ENCODE data around the gene MED22. TPM values are rescaled to one million over a fixed set of nuclear protein-coding genes. Genes with fewer than 3 reads are reported as not detected.
A peak's percentile ranks its signal among the peaks of the same experiment; 100 is the strongest.

MED22 gene
- total RNA-seq, 1 experiment from 2014 or later, result 60.1 TPM

- intact Hi-C loops (cut with micrococcal nuclease; ENCODE audit: unreplicated experiment), result loop anchor here (1.0 kb wide), 2 partner anchors 45 to 127 kb away; no protein-coding TSS in a partner anchor
- peaks cover 94% of the 10 kb centered on the region for H3K36me3 Mint-ChIP-seq (ENCODE audit: insufficient read depth, unreplicated experiment)
- DNase-seq, result peak; percentile 58 to 70
Measured at GRCh38 chr9:133359399-133360175, 11.7 kb upstream of the MED22 start.

GRCh38 chr9:133357656-133358055 lies 9.7 kb upstream of the MED22 start:
- H3K27me3 ChIP-seq (replicated peaks; ENCODE audit: control insufficient read depth, insufficient read depth, low read length), result no peaks in the 10 kb centered on the region
- ChIA-PET POLR2A (no interaction called here), CTCF (interaction anchor here (0.9 to 1.8 kb wide), 7 partner anchors 8 to 170 kb away, joined by 3 to 9 read pairs (median 3); partner anchors contain the start of genes MED22 and RPL7A)
- H3K4me3 ChIP-seq (ENCODE audit: low read depth, low read length), result peak overlapping the region; percentile 62
- H3K4me3 Mint-ChIP-seq (ENCODE audit: unreplicated experiment), result peak overlapping the region; percentile 86
- BruUV-seq (replicated peaks), result no TSS peak
- intact Hi-C loops (cut with micrococcal nuclease; ENCODE audit: unreplicated experiment), result loop anchor here (2.0 kb wide), 2 partner anchors 19 to 37 kb away; partner anchors contain the start of genes STKLD1 and SURF4
- H3K4me1 Mint-ChIP-seq (ENCODE audit: low read depth, unreplicated experiment), result peaks cover 20% of the 10 kb centered on the region
- H3K27ac Mint-ChIP-seq (ENCODE audit: unreplicated experiment), result no peak overlapping the region
- no peak for DNase-seq
- H3K9me3 Mint-ChIP-seq (ENCODE audit: unreplicated experiment), result no peaks in the 10 kb centered on the region
- peaks cover 14% of the 10 kb centered on the region for H3K4me1 ChIP-seq
- no peaks in the 10 kb centered on the region for H3K27me3 Mint-ChIP-seq (ENCODE audit: insufficient read depth, unreplicated experiment)
- no peaks in the 10 kb centered on the region for H3K9me3 ChIP-seq
- peaks cover 5% of the 10 kb centered on the region for H3K36me3 ChIP-seq (ENCODE audit: control insufficient read depth, insufficient read depth, low read length)
- peaks cover 93% of the 10 kb centered on the region for H3K36me3 Mint-ChIP-seq (ENCODE audit: insufficient read depth, unreplicated experiment)
- TF ChIP-seq CTCF (IDR thresholded peaks at IDR 0.05; ENCODE audit: insufficient read depth in 1 of 2, low read depth in 1 of 2, low read length in 1 of 2, severe bottlenecking in 1 of 2, unreplicated experiment in 1 of 2), result no peak

More at GRCh38 chr9:133359399-133360175, 11.7 kb upstream of the MED22 start:
- no peaks in the 10 kb centered on the region for H3K27me3 ChIP-seq (replicated peaks; ENCODE audit: control insufficient read depth, insufficient read depth, low read length)
- CTCF ChIA-PET, result interaction anchor here (0.6 kb wide), 1 partner anchor 119 kb away, joined by 4 read pairs; the partner anchor contains the start of gene SLC2A6
- peak; percentile 32 to 57 for TF ChIP-seq CTCF (IDR thresholded peaks at IDR 0.05; ENCODE audit: insufficient read depth in 1 of 2, low read depth in 1 of 2, low read length in 1 of 2, severe bottlenecking in 1 of 2, unreplicated experiment in 1 of 2)
- peaks cover 14% of the 10 kb centered on the region for H3K4me1 ChIP-seq
- H3K27me3 Mint-ChIP-seq (ENCODE audit: insufficient read depth, unreplicated experiment), result no peaks in the 10 kb centered on the region
- no peak overlapping the region for H3K4me3 Mint-ChIP-seq (ENCODE audit: unreplicated experiment)
- BruUV-seq (replicated peaks), result no TSS peak
- H3K4me3 ChIP-seq (ENCODE audit: low read depth, low read length), result no peak overlapping the region
- H3K9me3 ChIP-seq, result no peaks in the 10 kb centered on the region
- H3K4me1 Mint-ChIP-seq (ENCODE audit: low read depth, unreplicated experiment), result peaks cover 20% of the 10 kb centered on the region
- POLR2A ChIA-PET, result interaction anchor here (1.1 kb wide), 1 partner anchor 100 kb away, joined by 3 read pairs; the partner anchor contains the start of gene CACFD1
- H3K27ac Mint-ChIP-seq (ENCODE audit: unreplicated experiment), result peak overlapping the region; percentile 42
- H3K9me3 Mint-ChIP-seq (ENCODE audit: unreplicated experiment), result no peaks in the 10 kb centered on the region
- peaks cover 2% of the 10 kb centered on the region for H3K36me3 ChIP-seq (ENCODE audit: control insufficient read depth, insufficient read depth, low read length)

DNA sequence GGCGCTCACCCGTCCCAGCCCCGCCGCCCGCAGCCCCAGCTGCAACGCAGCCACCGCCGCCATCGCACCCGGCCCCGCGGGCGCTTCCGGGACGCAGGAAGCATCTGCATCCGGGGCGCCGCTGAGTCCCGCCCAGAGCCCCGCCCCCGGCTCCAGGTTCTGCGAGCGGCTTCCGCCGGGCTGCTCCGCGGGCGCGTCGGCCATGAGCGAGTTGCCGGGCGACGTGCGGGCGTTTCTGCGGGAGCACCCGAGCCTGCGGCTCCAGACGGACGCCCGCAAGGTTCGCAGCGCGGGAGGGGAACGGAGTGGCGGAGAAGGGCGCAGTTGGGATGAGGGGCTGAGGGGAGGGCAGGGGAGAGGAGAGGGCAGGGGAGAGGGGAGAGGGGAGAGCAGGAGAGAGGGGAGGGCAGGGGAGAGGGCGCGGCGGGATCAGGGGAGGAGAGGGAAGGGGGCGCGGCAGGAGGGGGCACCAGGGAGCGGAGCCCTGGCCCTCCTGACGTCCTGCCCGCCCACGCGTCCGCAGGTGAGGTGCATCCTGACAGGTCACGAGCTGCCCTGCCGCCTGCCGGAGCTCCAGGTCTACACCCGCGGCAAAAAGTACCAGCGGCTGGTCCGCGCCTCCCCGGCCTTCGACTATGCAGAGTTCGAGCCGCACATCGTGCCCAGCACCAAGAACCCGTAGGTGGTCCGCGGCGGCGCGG lies 8.6 kb upstream of the MED22 start, which contains the start of the genes SURF1 and SURF2:
Gene SURF1, minus strand, starts transcription at position 97 of the 701 bp plus-strand sequence. Its CDS starts 34 bp downstream, at position 63.
Gene SURF2, plus strand, starts transcription at position 160 of the 701 bp plus-strand sequence. Its CDS starts 43 bp downstream, at position 203.
- POLR2A ChIA-PET, result interaction anchor here (0.6 to 1.5 kb wide), 3 partner anchors 8 to 103 kb away, joined by 3 to 13 read pairs (median 5); partner anchors contain the start of genes MED22, RPL7A and SURF6
- Histone ChIP-seq H3K36me3 (ENCODE audit: control insufficient read depth, insufficient read depth, low read length) (peaks cover 7% of the 10 kb centered on the region), H3K27me3 (replicated peaks; ENCODE audit: control insufficient read depth, insufficient read depth, low read length) (no peaks in the 10 kb centered on the region), H3K4me1 (peaks cover 14% of the 10 kb centered on the region), H3K4me3 (ENCODE audit: low read depth, low read length) (peak within 1 kb of the TSS; percentile 62), H3K9me3 (no peaks in the 10 kb centered on the region)
- CTCF ChIA-PET, result interaction anchor here (0.6 to 1.8 kb wide), 14 partner anchors 9 to 782 kb away, joined by 3 to 9 read pairs (median 3); partner anchors contain the start of genes MED22 and RPL7A
- Mint-ChIP-seq H3K36me3 (ENCODE audit: insufficient read depth, unreplicated experiment) (peaks cover 93% of the 10 kb centered on the region), H3K4me3 (ENCODE audit: unreplicated experiment) (peak within 1 kb of the TSS; percentile 86), H3K27ac (ENCODE audit: unreplicated experiment) (peak within 1 kb of the TSS; percentile 88), H3K9me3 (ENCODE audit: unreplicated experiment) (no peaks in the 10 kb centered on the region), H3K4me1 (ENCODE audit: low read depth, unreplicated experiment) (peaks cover 20% of the 10 kb centered on the region), H3K27me3 (ENCODE audit: insufficient read depth, unreplicated experiment) (no peaks in the 10 kb centered on the region)
- DNase-seq, result peak; percentile 86 to 93
- no TSS peak for BruUV-seq (replicated peaks)
- peak in 1 of 2 experiments; percentile 52 for TF ChIP-seq CTCF (IDR thresholded peaks at IDR 0.05; ENCODE audit: insufficient read depth in 1 of 2, low read depth in 1 of 2, low read length in 1 of 2, severe bottlenecking in 1 of 2, unreplicated experiment in 1 of 2)
- intact Hi-C loops (cut with micrococcal nuclease; ENCODE audit: unreplicated experiment), result loop anchor here (2.0 kb wide), 2 partner anchors 20 to 38 kb away; partner anchors contain the start of genes STKLD1 and SURF4
